Kidney (tissue), 14 donors: ENCODE results near the gene ACVR1. TPM values are rescaled to one million over a fixed set of nuclear protein-coding genes. Genes with fewer than 3 reads are reported as not detected.

Experiments used
- DNase-seq, 5 donors: peaks; one replicate each; pipeline ENCODE4 v3.0.0-alpha.2; 2013 to 2020
- FAIRE-seq: peaks from 2 replicates; lab custom pipeline; 2012; peaks lifted over from hg19 to GRCh38; lab: Jason Lieb, UNC
- H3K27ac ChIP-seq, 2 donors: one replicate each; pipeline ENCODE4 v1.7.0; 2013; ENCODE audit warnings: low read depth in 2 of 2, low read length in 2 of 2, inconsistent platforms in 1 of 2
- H3K27me3 ChIP-seq: one replicate; pipeline ENCODE4 v1.7.1; 2013; ENCODE audit warnings: low read length, inconsistent platforms; ENCODE audit not compliant: control insufficient read depth, insufficient read depth
- H3K36me3 ChIP-seq, 3 donors: one replicate each; pipeline versions ENCODE4 v1.7.0 to v1.7.1; 2013; ENCODE audit warnings: low read length in 3 of 3, control low read depth in 1 of 3, inconsistent platforms in 1 of 3; ENCODE audit not compliant: insufficient read depth in 3 of 3, control insufficient read depth in 2 of 3
- H3K4me1 ChIP-seq, 3 donors: one replicate each; pipeline versions ENCODE4 v1.7.0 to v1.7.1; 2013; ENCODE audit warnings: low read length in 3 of 3, inconsistent platforms in 1 of 3, low read depth in 1 of 3; ENCODE audit not compliant: control insufficient read depth in 2 of 3, insufficient read depth in 2 of 3
- H3K4me3 ChIP-seq, 3 donors: one replicate each; pipeline versions ENCODE4 v1.7.0 to v1.8.1; 2013; ENCODE audit warnings: low read length in 3 of 3, control low read depth in 1 of 3, inconsistent platforms in 1 of 3
- H3K9ac ChIP-seq, 3 donors: one replicate each; pipeline versions ENCODE4 v1.7.0 to v1.7.1; 2013; ENCODE audit warnings: low read length in 3 of 3, control low read depth in 1 of 3, inconsistent platforms in 1 of 3
- H3K9me3 ChIP-seq, 3 donors: one replicate each; pipeline versions ENCODE4 v1.7.0 to v1.7.1; 2013; ENCODE audit warnings: low read length in 3 of 3, control low read depth in 1 of 3, inconsistent platforms in 1 of 3; ENCODE audit not compliant: control insufficient read depth in 2 of 3, insufficient read depth in 1 of 3
- CTCF ChIP-seq: IDR thresholded peaks from 3 replicates; pipeline ENCODE4 v1.5.1; 2012; ENCODE audit warnings: mild to moderate bottlenecking, moderate library complexity, borderline replicate concordance; ENCODE audit not compliant: insufficient read depth; ENCODE audit errors: extremely low read depth
- intact Hi-C: fragments of 100-400 bp; cut with DNase I; formaldehyde crosslinking; loops from one replicate; pipeline ENCODE4 v1.11.1; 2022
- polyA plus RNA-seq: library from polyadenylated mRNA; stranded (reverse); fragments of 350-450 nt; fragmentation: Illumina TruSeq; extraction: RNeasy Lipid Tissue Mini Kit (QIAGEN cat#74804); gene quantifications from one replicate; pipeline ENCODE4 v1.2.3, GENCODE V29; 2014; ENCODE audit warnings: low read depth, low replicate concordance; ENCODE audit not compliant: insufficient read depth
- total RNA-seq: library from RNA; stranded (reverse); fragmentation: NEBNext Ultra II Directional; extraction: Animal tissue kit (Norgen Biotek cat#: 25700); gene quantifications from one replicate; pipeline ENCODE4 v1.2.1, GENCODE V29; 2021
- donor health status: control.
- donor health status: control.
- donor health status: control.
- donor health status: control.
- donor health status: control.
- donor health status: DM: yes; HTN: yes; CAD: no.
- donor health status: Normal renal cell carcinoma (clear cell type).

Gene ACVR1
- total and polyA plus RNA-seq, 2 donors from 2014 or later, result 16.3 to 38.3 TPM

GRCh38 chr2:157692768-157693167 is 183.4 kb downstream of the ACVR1 start:
- DNase-seq (no peak), FAIRE-seq (no peak)
- Histone ChIP-seq H3K36me3 (no peaks in the 10 kb centered on the region), H3K4me3 (no peak overlapping the region), H3K9ac (no peak overlapping the region), H3K27ac (no peak overlapping the region), H3K27me3 (no peaks in the 10 kb centered on the region), H3K9me3 (peaks cover 0 to 3% (median 0%) of the 10 kb centered on the region in 3 donors), H3K4me1 (no peaks in the 10 kb centered on the region)
- intact Hi-C loops, result no loop called here
- no peak for TF ChIP-seq CTCF

- intact Hi-C loops, result no loop called here
- H3K27ac ChIP-seq, result no peak overlapping the region
- no peaks in the 10 kb centered on the region for H3K36me3 ChIP-seq
- no peak for TF ChIP-seq CTCF
- H3K9ac ChIP-seq, result no peak overlapping the region
- H3K4me1 ChIP-seq, result no peaks in the 10 kb centered on the region
- DNase-seq (no peak), FAIRE-seq (no peak)
- no peak overlapping the region for H3K4me3 ChIP-seq
- H3K9me3 ChIP-seq, result peaks cover 0 to 3% (median 0%) of the 10 kb centered on the region in 3 donors
- no peaks in the 10 kb centered on the region for H3K27me3 ChIP-seq
Measured at GRCh38 chr2:157691695-157692094, 184.4 kb downstream of the ACVR1 start.

GRCh38 chr2:157691131-157691530 is 185.0 kb downstream of the ACVR1 start:
- intact Hi-C loops, result no loop called here
- Histone ChIP-seq H3K27ac (no peak overlapping the region), H3K4me3 (no peak overlapping the region), H3K9ac (no peak overlapping the region), H3K9me3 (peaks cover 0 to 3% (median 0%) of the 10 kb centered on the region in 3 donors), H3K27me3 (no peaks in the 10 kb centered on the region), H3K4me1 (no peaks in the 10 kb centered on the region), H3K36me3 (no peaks in the 10 kb centered on the region)
- FAIRE-seq (no peak), DNase-seq (no peak)
- no peak for TF ChIP-seq CTCF

Other genes with a start within 250 kb of the ACVR1 start
- 0.79 TPM for gene ACVR1C, start 247.5 kb downstream of the ACVR1 start, total RNA-seq
- gene ACVR1C, start 247.5 kb downstream of the ACVR1 start, polyA plus RNA-seq, result 0.28 TPM
- gene UPP2, start 225.5 kb upstream of the ACVR1 start, total RNA-seq, result 0.19 TPM
- gene UPP2, start 225.5 kb upstream of the ACVR1 start, polyA plus RNA-seq, result 20.9 TPM